ENCODE data around the gene SPANXN5.
"Not testable (repeated sequence)": the region's sequence is repeated elsewhere in the genome, so short reads cannot be mapped to it uniquely, and the experiment has no call there.

The SPANXN5 gene

GRCh38 chrX:52750952-52751351 is 46.3 kb downstream of the SPANXN5 start, which contains the start of gene SSX2B:
Gene SSX2B, plus strand, starts transcription at chrX:52751252. Its CDS starts 1,429 bp downstream, at chrX:52752681.
- not testable (repeated sequence) for H3K4me3 ChIP-seq (replicated peaks; ENCODE audit: low read depth, low read length); DNase-seq (ENCODE audit: extremely low read depth, low read depth)

Measured in HFF-Myc (cell line).